OCI-LY1 (cell line): ENCODE measurements around the gene SPACA5.

Experiments used
- CTCF ChIP-seq: fragments of 200-600 bp; sonication (generic), shearing (Covaris generic); IDR thresholded peaks from 2 replicates; pipeline ENCODE4 v1.5.1; 2017; ENCODE audit warnings: mild to moderate bottlenecking, antibody characterized with exemption, low read length, moderate library complexity, mixed read lengths
- EZH2 ChIP-seq: fragments of 200-600 bp; sonication (generic), shearing (Covaris generic); IDR thresholded peaks from 2 replicates; pipeline ENCODE4 v1.8.0; 2017; ENCODE audit warnings: borderline replicate concordance, mixed run types, mild to moderate bottlenecking, antibody characterized with exemption, low read length, moderate library complexity, mixed read lengths

- TF ChIP-seq CTCF (no peak), EZH2 (no peak)
Measured at GRCh38 chrX:47973235-47973634, 33.6 kb upstream of the SPACA5 start.
